H1 (cell line): ENCODE data around the gene RIMS1. TPM values are rescaled to one million over a fixed set of nuclear protein-coding genes. Genes with fewer than 3 reads are reported as not detected.

Experiments
- CBX5 ChIP-seq: fragments of 300-800, 300-1000 bp; sonication (generic); IDR thresholded peaks from 2 replicates; pipeline ENCODE4 v1.7.1; 2016; ENCODE audit warnings: antibody characterized with exemption, low read length, low read depth
- GABPA ChIP-seq: IDR thresholded peaks from 2 replicates; pipeline ENCODE4 v1.6.1; 2011; ENCODE audit warnings: mild to moderate bottlenecking, low read length, moderate library complexity, borderline replicate concordance; ENCODE audit not compliant: insufficient read depth
- GTF2F1 ChIP-seq: IDR thresholded peaks from 2 replicates; pipeline ENCODE4 v1.6.1; 2012; ENCODE audit warnings: low read depth, low read length, improper control_type of control experiment, borderline replicate concordance
- KDM4A ChIP-seq: IDR thresholded peaks from one replicate; pipeline ENCODE4 v1.7.1; 2012; ENCODE audit warnings: low read depth, mild to moderate bottlenecking, moderate library complexity, low read length, inconsistent platforms; ENCODE audit not compliant: severe bottlenecking
- KDM5A ChIP-seq: fragments of 200-600 bp; IDR thresholded peaks from 2 replicates; pipeline ENCODE4 v1.7.1; 2012; ENCODE audit warnings: mild to moderate bottlenecking, low read length, inconsistent platforms, mixed read lengths
- MAFK ChIP-seq: IDR thresholded peaks from 2 replicates; pipeline ENCODE4 v1.6.1; 2012; ENCODE audit warnings: low read depth, mild to moderate bottlenecking, improper control_type of control experiment, low read length
- RBBP5 ChIP-seq: IDR thresholded peaks from 2 replicates; pipeline ENCODE4 v1.7.1; 2012; ENCODE audit warnings: low read depth, mild to moderate bottlenecking, inconsistent platforms, low read length, moderate library complexity, borderline replicate concordance
- polyA plus RNA-seq, 7 experiments: library from polyadenylated mRNA; depleted of rRNA in 3 of 7; stranded (reverse) in 5 of 7; unstranded in 2 of 7; fragments of >200 nt in 5 of 7; fragments of 200-250 nt in 2 of 7; gene quantifications; 1 replicate in 5 of 7; 2 replicates in 1 of 7; 4 replicates in 1 of 7; pipeline versions ENCODE4 v1.2.1 to v1.2.3, GENCODE V29; 2011 to 2013; ENCODE audit warnings: missing spikeins in 2 of 7, mixed read lengths in 2 of 7
- total RNA-seq: library from RNA; stranded (reverse); fragmentation: NEBNext Ultra II Directional; extraction: Animal tissue kit (Norgen Biotek cat#: 25700); gene quantifications from 2 replicates; pipeline ENCODE4 v1.2.1, GENCODE V29; 2021

Gene RIMS1
- total and polyA plus RNA-seq, 2 of the 8 experiments (the other 6 are each of a cell fraction or from before 2014, with no cell fraction given): 0.63 to 2.3 TPM

DNA sequence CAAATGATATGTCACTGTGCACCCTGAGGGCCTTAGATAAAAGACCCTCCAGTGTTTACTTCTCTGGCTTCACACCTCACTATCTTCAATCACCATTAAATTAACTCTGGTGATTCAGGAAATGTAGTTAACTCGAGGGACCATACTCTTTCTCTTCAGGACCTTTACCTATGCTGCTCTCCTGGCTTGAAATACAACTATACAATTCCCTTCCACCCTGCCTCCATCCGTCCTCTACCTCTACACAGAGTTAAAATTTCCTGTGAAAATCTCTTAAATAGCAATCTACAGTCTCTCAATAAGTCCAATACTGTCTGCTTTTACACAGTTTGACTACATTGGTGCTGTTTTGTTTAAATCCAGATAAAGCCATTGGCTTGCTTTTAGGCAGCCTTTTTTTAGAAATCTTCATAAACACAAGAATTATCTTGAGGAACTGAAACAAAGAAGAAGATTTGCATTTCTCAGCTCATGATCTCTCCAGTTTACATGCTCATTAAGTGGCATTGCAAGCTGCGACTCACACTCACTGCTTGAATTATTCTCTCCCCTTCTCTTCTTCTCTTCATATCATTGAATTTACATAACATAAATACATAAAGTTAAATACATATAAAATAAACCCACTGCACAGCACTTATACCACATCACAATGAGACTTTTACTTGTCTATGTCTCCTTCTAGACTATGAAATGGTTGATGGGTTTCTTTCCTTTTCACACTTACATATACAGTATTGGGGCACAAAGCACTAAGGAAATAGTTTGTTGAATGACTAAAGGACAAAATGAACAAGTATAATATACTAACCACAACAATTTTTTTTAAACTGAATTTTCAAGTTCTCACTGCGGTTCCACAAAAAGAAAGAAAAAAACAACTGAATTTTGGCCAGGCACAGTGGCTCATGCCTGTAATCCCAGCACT is 496.5 kb downstream of the RIMS1 start (continued):
- TF ChIP-seq GABPA (no peak), KDM4A (no peak), RBBP5 (no peak), GTF2F1 (no peak), CBX5 (no peak), MAFK (no peak), KDM5A (no peak)
- TF ChIP-seq, all 59 proteins: peak for 0
